C4-2B (cell line): ENCODE measurements around the gene GALNT9.

Source experiments
- H3K27ac ChIP-seq: fragments of 450-650 bp; 2 replicates; pipeline ENCODE4 v1.5.1; 2017
- ZFX ChIP-seq: fragments of 450-650 bp; IDR thresholded peaks from 2 replicates; pipeline ENCODE4 v1.6.1; 2017
- TF ChIP-seq, protein P1 (sequence below): fragments of 450-650 bp; conservative IDR thresholded peaks from 2 replicates; pipeline ENCODE4 v1.5.1; 2017; ENCODE audit warnings: mild to moderate bottlenecking

The GALNT9 gene

DNA sequence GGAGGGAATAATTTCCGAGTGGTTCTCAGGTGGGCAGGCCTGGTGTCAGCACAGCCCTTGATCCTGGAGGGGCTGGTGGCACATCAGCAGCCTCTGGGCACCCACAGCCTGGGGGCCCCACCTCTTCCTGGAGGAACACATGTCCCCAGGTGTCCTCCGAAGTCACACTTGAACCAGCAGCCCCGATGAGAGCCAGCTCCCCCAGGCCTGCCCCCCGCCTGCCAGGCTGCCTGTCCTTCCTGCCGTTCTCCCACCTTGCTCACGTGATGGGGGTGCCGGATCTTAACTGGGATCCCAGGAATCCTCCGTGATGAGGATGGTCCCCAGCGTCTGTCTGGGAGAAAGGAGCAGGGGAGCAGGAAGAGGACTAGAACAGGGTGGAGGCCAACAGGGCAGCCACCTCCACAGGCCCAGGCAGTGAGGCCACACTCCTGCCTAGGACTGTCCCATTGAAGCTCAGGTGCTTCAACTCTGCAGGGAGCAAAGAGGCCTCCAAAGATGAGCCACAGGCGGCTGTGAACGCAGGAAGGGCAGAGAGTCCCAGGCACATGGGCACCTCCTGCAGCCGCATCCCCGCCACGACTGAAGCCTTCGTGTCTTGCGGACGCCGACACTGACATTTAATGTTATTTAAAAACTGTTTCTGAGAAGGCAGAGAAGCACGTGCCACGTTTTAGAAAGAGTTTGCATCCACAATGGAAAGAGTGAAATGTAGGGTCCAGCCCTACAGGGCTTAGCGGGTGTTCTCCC lies 77.5 kb downstream of the GALNT9 start:
- TF ChIP-seq, protein P1, sequence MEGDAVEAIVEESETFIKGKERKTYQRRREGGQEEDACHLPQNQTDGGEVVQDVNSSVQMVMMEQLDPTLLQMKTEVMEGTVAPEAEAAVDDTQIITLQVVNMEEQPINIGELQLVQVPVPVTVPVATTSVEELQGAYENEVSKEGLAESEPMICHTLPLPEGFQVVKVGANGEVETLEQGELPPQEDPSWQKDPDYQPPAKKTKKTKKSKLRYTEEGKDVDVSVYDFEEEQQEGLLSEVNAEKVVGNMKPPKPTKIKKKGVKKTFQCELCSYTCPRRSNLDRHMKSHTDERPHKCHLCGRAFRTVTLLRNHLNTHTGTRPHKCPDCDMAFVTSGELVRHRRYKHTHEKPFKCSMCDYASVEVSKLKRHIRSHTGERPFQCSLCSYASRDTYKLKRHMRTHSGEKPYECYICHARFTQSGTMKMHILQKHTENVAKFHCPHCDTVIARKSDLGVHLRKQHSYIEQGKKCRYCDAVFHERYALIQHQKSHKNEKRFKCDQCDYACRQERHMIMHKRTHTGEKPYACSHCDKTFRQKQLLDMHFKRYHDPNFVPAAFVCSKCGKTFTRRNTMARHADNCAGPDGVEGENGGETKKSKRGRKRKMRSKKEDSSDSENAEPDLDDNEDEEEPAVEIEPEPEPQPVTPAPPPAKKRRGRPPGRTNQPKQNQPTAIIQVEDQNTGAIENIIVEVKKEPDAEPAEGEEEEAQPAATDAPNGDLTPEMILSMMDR = no peak
- no peak for TF ChIP-seq ZFX
- H3K27ac ChIP-seq = no peak overlapping the region

DNA sequence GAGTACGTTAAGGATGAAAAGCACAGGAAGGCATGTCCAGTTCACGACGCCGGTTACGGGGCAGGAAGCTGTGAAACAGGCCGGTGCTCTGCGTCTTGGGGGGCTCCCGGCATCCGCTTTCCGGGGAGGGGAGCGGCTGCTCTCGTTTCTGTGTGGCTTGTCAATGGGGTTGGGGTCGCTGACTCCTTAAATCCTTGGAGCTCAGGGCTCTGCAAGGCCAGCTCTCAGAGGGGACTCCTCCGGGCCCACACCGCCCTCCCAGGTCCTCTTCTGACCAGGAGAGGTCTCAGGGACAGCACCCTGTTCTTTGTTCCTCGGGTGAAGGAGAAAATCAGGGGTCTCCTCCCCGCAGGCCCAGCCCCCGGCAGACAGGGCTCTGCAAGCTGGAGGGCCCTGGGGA lies 78.1 kb downstream of the GALNT9 start:
- TF ChIP-seq, protein P1 = no peak

DNA sequence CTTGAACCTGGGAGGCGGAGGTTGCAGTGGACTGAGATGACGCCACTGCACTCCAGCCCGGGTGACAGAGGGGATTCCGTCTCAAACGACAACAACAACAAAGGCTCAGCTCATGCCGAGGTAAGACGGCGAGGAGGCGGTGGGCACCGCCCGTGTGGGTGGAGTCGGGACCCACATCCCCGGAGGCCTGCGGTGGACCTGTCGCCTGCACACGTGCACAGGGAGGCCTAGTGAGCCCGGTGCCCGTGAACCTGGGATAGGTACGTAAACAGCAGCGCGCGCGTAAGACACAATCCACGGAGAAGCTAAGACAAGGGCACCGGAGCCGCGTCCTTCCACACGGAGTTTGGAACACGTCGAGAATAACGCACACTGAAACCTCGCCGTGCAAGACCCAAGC lies 78.7 kb downstream of the GALNT9 start:
- H3K27ac ChIP-seq = no peak overlapping the region
- no peak for TF ChIP-seq ZFX
- TF ChIP-seq, protein P1 = no peak

More for the DNA sequence above, 78.1 kb downstream of the GALNT9 start:
- no peak overlapping the region for H3K27ac ChIP-seq

DNA sequence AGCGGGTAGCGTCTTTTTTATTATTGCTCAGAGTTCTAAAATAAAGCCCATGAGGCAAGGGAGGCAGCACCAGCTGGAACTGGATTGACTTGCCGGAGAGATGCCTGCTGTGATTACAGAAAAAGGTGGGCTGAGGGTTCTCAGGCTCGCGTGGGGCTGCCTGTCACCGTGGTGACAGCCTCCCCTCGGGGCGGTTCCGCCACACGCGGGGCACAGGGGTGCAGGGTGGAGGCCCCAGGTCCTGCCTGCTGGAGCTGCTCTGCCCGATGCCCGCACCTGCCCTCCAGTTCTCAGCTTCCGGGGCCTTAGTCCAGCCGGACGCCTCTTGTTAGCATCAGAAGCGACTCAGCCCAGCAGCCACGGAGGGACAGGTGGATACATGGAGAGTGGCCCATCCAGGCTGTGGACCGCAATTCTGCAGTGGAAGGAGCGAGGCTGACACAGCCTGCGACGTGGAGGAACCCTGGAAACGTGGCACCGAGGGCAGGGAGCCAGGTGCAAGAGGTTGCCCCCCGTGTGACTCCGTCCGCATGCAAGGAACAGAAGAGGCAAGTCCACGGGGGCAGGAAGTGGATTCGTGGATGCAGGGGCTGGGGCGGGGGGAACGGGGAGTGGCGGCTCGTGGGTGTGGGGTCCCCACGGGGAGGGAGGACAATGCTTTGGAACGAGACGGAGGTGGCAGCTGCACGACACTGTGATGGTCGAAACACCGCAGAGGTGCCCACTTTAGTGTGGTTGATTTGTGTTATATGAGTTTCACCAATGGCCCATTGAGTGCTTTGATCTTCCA lies 79.5 kb downstream of the GALNT9 start:
- no peak overlapping the region for H3K27ac ChIP-seq
- TF ChIP-seq ZFX = no peak
- TF ChIP-seq, protein P1 = no peak

DNA sequence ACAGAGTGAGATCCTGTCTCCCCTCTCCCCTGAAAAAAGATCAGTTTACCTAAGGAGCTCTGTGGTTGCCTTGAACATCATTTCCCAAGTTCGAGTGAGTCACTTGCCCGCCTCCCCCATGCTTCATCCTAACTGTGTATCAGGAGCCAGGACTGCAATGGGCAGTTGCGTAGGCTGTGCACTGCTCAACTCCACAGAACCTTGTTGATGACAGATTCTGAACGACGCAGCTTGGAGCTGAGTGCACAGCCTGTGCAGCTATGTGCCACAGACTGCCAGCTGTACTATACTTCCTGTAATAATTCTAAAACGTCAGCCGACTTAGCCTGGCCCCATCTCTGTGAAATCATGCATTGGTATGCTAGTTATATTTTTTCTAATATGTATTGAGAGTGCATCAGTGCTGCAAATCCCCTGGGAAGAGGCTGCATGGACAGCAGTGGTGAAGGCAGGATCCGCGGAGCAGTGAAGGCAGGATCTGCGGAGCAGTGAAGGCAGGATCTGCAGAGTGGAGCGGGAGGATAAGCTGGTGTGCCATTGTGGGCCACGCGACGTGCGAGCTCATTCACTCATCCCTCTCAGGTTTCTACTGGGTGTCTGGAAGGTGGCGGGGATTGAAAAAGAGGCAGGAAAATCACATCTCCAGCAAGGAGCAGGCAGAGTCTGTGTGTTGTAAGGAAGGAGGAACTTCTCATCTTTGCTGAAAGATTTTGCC lies 80.8 kb downstream of the GALNT9 start:
- TF ChIP-seq, protein P1 = no peak
- TF ChIP-seq ZFX = no peak
- no peak overlapping the region for H3K27ac ChIP-seq

DNA sequence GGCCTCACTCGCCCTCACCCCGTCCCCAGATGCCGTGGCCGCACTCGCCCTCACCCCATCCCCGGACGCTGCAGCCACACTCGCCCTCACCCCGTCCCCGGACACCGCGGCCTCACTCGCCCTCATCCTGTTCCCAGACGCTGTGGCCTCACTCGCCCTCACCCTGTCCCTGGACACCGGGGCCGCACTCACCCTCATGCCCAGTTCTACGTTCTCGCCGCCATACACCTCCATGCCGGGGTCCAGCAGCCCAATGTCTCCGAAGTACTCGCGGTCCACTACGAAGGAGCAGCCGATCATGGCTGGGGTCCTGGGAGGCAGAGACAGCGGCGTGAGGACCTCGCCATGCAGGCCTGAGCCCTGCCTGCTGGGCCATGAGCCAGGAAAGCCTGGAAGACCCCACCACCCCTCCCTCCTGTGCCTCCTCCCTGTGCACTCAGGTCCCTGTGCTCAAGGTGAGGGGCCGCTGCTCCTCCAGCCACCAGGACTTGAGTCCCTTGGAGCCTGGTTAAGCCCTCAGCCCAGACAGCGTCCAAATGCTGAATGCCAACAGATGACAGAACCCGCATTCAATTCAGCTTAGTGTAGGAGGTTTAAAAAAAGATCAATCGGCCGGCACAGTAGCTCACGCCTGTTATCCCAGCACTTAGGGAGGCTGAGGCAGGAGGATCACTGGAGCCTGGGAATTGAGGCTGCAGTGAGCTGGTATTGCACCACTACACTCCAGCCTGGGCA lies 81.5 kb downstream of the GALNT9 start:
- H3K27ac ChIP-seq = no peak overlapping the region
- TF ChIP-seq ZFX = no peak
- TF ChIP-seq, protein P1 = no peak
